Activated CD4-positive, alpha-beta T cell treated with anti-CD3 and anti-CD28 coated beads, Interleukin-2, amount 50 U/mL, for 1 hour (primary cell): ENCODE measurements around the gene SFXN3.

Experiments used
- DNase-seq: peaks from one replicate; pipeline ENCODE4 v3.0.0-alpha.2; 2020

SFXN3 gene

DNA sequence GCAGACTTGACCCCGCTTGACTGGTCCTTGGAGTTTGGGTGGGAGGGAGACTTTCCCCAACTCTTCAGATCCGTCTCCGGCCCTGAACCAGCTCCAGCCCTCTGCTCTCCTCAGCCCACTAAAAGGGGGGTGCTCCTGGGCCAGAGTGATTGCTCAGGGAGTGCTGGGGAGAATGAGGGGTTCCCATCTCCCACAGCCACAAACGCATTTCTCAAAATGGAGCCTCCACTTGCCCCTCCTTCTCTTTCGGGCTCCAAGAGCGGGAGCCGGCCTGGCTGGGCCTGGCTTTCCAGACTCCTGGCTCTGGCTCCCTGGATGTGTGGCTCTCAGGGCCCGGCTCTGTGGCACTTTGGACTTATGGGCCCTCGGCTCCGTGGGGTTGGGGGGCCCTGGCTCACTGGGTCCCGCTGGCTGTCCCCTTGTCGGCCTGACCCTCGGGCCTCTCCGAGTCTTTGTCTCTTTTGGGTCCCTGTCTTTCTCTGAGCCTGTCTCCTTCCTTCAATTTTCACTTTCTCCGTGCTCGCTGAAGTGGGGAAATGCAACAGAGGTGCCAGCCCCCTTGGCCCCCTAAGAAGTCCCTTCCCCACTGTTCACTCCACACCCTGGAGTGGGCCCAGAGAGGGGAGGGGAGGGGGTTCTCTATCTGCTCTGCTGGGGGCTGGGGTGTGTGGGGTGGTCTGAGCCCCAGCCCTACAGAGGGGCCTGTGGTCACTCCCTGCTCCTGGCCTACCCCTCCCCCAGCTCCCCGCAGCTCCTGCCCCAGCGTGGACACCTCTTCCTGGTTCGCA lies 30.7 kb upstream of the SFXN3 start:
- no peak for DNase-seq

DNA sequence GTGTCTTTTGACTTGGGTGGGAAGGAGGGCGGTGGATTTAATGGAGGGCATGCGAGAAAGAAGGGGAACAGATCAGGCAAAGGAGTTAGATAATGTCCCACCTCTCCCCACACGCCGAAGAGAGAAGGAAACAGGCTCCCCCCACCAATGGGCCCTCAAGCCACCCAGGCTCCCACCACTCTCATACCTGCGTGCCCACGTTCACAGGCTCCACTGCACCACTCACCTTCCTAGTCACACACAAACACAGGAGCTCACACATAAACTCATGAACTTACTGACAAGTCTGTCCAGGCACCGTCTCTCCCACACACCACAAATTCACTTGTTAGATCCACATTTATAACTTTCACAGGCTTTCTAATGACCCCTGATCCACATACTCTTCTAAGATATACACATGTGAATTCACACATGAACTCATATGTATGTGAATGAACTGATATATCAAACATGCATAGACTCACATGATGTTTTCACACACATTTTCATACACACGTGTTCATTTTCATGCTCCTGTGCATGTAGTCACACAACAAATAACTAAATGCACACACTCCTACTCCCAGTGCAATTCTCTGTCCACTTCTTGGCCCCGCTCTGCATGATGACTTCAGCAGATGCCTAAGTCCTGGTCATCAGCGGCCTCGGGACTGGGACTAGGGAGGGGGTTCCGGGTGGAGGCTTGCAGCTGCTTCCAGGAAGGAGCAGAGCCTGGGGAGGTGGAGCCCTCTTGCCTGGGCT lies 29.9 kb upstream of the SFXN3 start:
- DNase-seq = no peak

DNA sequence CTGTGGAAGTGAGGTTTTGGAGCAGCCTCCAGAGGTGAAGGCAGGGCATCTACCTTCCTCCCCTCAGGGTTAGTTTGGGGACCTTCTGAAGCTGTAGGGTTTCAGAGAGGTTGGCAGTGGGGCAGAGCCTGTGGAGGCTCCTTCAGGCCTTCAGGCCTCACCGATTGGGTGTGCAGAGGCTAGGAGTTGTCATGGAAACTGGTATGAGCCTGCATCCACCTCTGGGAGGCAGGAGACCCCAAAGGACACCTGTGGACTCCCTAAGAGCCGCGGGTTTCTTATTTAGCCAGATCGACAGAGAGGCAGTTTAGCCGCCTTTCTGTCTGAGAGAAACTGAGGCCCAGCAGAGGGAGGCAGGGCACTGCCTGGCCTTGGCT lies 29.4 kb upstream of the SFXN3 start:
- no peak for DNase-seq

DNA sequence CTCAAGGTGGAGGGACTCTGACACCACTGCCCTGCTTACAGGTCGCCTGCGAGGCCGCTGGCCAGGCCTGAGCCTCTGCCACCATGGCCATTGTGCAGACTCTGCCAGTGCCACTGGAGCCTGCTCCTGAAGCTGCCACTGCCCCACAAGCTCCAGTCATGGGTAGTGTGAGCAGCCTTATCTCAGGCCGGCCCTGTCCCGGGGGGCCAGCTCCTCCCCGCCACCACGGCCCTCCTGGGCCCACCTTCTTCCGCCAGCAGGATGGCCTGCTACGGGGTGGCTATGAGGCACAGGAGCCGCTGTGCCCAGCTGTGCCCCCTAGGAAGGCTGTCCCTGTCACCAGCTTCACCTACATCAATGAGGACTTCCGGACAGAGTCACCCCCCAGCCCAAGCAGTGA lies 28.6 kb upstream of the SFXN3 start:
- no peak for DNase-seq

DNA sequence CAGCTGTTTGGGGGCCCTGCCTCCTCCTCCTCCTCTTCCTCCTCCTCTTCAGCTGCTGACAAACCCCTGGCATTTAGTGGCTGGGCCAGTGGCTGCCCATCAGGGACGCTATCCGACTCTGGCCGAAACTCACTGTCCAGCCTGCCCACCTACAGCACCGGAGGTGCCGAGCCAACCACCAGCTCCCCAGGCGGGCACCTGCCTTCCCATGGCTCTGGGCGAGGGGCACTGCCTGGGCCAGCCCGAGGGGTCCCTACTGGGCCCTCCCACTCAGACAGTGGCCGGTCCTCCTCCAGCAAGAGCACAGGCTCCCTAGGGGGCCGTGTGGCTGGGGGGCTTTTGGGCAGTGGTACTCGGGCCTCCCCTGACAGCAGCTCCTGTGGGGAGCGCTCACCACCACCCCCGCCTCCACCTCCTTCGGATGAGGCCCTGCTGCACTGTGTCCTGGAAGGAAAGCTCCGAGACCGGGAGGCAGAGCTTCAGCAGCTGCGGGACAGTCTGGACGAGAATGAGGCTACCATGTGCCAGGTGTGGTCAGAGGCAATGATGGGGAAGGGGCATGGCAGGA lies 27.3 kb upstream of the SFXN3 start:
- DNase-seq = no peak

DNA sequence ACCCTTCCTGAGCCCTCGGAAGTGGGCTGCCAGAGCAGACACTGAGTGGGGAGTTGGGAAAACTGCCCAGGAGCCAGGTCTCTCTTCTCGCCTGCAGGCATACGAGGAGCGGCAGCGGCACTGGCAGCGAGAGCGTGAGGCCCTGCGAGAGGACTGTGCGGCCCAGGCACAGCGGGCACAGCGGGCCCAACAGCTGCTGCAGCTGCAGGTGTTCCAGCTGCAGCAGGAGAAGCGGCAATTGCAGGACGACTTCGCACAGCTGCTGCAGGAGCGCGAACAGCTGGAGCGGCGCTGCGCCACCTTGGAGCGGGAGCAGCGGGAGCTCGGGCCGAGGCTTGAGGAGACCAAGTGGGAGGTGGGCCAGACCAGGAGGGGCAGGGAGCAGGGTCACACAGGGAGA lies 25.7 kb upstream of the SFXN3 start:
- DNase-seq = no peak

DNA sequence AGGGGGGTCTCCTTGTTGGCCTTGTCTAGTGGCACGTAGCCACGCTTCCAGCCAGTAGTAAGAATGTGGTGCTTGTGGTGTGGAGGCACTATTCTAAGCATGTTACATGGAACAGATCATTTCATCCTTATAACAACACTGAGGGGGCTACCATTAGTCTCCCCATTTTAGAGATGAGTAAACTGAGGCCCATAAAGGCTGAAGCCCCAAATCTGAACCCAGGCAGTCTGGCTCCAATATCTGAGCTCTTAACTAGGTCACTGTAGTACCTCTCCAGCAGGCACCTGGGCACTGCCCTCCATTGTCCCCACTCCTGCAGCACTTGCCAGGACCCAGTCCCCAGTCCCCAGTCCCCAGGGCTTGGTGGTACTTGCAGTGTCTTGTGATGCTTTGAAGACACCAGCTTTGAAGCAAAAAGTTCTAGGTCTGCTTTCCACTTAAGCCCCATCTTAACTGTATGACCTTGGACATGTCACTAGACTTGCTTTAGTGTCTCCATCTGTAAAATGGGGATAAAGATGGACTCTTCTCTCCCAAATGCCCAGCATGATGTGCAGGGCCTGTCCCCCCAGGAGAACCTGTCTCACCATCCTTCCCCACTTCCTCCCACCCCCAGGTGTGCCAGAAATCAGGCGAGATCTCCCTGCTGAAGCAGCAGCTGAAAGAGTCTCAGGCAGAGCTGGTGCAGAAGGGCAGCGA lies 25.0 kb upstream of the SFXN3 start:
- DNase-seq = no peak

DNA sequence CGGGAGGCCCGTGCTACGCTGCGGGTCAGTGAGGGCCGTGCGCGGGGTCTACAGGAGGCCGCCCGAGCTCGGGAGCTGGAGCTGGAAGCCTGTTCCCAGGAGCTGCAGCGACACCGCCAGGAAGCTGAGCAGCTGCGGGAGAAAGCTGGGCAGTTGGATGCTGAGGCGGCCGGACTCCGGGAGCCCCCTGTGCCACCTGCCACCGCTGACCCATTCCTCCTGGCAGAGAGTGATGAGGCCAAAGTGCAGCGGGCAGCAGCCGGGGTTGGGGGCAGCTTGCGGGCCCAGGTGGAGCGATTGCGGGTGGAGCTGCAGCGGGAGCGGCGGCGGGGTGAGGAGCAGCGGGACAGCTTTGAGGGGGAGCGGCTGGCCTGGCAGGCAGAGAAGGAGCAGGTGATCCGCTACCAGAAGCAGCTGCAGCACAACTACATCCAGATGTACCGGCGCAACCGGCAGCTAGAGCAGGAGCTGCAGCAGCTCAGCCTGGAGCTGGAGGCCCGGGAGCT lies 24.4 kb upstream of the SFXN3 start:
- no peak for DNase-seq

DNA sequence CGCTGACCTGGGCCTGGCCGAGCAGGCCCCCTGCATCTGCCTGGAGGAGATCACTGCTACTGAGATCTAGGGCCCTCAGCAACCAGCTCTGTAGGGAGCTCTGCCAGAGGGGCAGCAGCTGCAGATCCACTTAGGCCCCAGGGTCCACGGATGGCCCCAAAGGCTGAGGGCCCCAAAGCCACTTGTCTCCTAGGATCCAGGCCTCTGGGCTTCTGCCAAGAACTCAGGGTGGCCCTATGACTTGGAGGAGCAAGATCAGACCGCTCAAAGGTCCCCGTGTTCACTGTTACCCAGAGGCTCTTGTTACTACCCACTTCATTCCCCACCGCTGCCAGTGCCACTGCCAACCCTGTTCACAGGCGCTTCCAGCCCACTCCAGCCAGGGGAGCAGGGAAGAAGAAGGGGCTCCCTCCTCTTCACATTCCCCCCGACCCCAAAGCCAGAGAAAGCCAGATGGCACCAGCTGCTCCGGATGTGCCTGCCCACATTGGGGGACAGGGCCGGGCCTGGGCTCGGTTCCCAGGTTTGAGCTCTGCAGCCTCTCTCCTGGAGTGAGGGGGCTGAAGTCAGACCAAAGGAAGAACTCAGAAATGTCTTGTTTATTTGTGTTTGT lies 23.8 kb upstream of the SFXN3 start:
- DNase-seq = no peak

DNA sequence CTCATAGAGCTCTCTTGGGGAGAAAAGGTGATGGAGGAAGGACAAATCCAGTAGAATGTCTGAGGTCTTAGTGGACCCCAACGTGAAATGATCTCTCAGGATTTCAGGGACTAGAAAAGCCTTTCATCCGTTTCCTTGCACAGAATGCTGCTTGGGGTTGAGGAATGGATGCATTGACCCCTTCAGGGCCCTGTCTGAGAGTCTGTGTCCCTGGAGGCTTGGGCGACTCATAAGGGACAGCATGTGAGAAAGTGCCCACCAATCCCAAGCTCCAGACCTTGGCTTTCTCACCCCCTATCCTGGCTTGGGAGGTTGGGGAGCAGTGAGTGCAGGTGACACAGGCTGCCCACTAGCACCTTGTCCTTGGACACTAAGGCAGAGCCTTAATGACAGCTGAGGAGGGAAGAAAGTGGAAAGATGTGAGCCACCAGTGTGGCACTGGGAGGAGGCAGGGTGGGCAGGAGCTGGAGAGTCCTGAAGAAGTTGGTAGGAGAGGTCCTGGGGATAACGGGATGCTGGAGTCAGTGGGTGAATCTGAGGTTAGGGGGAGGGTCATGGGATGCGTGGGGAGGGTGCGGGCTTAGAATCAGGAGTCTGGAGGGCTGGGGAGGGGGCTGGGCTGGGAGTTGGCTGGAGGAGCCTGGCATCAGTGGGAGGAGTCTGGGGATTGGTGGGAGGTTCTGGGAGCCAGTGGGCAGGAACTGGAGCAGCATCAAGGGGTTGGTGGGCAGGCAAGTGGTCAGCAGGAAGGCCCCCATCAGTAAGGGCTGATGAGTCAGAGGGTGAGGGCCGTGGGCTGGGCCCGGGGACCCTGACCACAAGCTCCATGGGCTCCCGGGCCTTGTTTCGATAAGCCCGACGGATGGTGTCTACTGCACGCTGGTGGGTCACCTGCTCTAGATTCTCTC lies 22.9 kb upstream of the SFXN3 start:
- no peak for DNase-seq

DNA sequence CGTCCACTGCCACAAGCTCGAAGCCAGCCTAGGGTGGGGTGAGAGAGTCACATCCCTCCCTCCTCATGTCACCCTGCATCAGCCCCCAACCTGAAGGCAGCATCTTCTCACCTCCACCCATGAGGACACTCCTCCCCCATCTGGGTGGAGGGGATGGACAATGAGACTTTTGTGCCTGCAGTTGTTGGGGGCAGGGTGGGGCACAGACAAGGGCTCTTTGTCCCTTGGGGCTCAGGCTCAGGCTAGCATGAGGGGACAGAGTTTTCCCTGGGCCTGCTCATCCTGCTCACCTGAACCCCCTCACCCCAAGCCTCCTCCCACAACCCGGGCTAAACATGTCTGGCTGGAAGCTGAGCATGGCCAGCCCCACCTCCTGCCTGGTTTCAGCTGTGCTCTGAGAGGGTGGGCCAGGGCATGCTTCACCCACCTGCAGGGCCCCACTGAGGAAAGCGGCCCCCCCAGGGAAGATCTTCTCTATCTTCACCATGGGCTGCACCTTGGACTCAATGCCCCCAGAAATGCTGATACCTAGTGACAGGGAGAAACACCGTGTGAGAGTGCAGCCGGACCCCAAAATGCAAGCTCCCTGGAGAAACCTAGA lies 22.1 kb upstream of the SFXN3 start:
- no peak for DNase-seq

DNA sequence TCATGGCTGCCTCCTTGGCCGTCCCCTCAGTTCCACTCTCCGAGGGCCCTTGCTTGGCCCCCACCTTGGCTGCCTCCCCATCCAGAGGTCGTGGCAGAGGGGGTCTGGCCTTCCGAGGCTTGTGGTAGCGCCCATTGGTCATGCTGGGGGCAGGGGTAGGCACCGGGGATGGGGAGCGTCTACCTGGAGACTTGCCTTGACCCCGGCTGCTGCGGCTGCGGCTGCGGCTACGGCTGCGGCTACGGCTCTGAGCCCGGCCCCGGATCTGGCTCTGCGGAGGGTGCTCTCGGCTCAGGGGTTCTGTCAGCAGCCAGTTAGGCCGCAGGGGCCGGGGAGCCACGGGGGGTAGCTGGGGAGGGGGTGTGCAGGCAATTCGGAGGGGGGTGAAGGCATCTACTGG lies 20.7 kb upstream of the SFXN3 start:
- DNase-seq = no peak

DNA sequence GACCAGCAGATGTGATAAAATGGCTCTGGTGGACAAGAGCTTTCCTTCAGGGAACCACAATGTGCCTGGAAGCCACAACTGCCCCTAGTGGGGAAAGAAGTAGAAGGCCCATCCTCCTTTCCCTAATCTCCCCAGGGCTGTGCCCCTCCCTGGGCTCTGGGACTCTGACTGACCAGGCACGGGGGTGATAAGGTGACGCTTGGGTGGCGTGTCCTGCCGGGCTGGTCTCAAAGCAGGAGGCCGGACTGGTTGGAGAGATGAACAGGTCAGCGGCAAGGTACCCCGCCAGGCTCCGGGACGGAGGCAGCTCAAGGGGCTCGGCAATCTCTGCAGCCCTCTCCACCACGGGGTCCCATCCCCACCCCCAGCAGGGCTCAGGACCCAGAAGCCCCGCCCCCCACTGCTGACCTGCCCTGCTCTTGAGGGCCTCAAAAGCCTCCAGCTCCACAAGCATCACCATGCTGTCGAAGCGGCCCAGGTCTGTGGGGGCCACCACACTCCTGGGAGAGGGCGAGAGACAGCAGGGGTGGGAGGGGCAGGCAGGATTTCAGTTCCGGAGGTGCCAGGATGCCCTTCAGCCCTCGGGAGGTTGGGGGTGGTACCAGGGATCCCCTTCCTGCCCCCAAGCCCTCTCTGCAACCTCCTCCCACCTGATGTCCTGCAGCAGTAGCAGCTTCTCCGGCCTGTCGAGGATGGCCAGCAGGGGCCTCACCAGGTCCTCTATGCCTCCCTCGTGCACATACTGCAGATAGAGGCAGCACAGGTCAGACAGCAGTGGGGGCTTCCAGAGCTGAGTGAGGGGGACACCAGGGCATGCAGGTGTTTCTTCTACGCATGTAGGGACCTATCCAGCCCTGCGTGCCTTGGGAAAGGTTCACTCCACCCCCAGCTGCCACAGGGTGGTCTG lies 19.3 kb upstream of the SFXN3 start:
- no peak for DNase-seq

DNA sequence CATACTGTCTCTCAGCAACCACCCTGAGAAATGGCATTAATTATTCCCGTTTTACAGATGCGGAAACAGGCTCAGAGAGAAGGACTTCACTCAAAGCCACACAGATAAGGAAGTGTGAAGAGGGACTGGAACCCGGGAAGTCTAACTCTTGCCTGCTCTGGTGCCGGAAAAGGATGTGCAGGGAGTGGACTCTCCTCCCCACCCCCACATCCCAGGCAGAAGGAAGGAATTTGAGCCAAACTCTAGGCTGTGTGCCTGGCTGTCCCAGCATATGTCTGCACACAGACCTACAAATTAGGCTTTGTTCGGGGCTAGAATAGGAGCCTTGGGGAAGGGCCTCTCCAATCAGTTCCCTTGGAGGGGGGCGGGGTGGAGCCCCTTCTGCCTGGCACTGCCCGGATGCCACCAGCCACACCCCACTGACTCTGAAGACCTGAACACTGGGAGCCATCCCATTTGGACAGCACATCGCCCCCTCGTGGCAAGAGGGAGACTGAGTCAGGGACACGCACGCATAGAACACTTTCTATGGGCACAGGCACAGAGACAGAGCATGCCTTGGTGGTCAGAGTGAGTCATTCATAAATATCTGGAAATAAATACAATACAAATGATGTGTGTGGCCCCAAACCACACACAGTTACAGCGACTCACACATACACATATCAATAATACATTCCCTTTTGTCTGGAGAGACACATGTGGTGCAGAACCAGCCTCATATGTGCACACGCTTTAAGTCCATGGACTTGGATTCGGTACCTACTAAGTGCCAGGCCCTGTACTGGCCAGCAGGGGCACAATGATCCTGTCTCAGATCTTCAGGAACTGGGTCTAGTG lies 18.3 kb upstream of the SFXN3 start:
- peak; percentile 74 for DNase-seq

DNA sequence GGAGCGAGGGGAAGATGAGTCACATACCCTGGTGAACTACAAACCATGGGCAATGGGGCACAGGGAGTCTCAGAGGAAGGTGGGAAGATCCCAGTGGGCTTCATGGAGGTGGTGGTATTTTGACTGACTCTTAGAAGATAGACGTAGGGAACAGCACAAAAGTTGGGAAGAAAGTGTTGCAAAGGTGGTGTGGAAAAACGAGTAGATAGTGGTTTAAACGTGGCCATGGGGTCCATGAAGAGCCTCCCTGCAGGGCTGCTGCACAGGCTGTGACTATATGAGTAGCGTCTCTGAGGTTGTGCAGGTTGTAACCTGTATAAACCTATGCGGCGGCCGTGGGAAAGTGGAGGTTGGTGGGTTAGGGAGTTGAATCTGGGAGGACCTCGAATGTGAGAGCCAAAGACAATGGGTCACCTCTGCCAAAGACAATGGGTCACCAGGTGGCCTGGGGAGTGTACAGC lies 17.6 kb upstream of the SFXN3 start:
- no peak for DNase-seq

DNA sequence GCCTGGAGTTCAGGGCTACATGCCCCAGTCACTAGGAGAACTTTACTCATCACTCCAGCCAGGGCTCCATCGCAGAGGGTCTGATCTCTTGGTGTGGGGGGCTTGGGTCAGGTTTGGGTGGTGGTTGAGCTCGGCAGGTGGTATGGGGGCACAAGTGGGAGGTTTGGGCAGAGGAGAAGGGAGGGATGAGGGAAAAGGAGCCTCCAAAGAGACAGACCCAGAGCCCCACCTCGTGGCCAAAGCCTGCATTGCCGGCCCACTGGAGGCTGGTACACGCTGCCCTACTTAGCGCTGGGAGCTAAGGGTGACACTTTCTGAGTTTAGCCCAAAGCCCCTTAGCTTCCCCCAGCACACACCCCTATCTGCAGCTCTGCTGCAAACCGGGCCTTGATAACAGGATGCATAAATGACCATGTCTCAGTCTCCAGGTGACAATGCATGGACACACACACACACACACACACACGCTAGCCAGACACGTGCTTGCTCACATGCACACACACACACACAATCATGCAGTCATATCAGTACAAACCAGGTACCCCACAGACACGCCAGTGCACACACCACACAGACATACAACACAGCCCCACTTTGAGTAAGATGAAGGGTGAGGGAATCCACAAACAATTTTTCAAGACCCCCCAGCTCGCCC lies 16.7 kb upstream of the SFXN3 start:
- DNase-seq = peak; percentile 76

DNA sequence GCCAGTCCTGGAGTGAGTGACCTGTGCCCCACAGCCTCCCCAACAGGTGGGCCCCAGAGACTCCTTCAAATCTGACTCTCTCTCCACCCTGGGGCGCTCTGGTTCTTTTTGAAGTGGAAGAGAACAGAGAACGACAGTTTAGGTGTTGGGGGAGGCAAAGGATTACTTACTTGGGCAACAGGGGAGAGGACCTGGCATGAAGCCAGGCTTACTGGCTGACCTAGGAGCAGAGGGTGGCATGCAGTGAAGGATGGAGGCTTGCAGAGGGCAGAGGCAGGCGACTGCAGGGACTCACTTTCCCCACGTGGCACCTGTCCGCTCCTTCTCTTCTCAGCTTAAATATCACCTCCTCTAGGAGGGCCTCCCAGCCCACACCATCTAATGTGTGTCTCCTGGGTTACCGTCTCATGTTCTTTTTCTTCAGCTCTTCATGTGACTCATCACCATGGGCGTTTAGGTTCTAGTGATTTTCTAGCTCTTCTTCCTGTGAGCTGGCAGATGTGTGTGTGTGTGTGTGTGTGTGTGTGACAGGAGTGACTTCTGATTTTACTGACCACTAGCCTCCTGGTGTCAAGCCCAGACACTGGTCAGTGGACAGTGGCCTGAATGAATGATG lies 16.0 kb upstream of the SFXN3 start:
- no peak for DNase-seq

DNA sequence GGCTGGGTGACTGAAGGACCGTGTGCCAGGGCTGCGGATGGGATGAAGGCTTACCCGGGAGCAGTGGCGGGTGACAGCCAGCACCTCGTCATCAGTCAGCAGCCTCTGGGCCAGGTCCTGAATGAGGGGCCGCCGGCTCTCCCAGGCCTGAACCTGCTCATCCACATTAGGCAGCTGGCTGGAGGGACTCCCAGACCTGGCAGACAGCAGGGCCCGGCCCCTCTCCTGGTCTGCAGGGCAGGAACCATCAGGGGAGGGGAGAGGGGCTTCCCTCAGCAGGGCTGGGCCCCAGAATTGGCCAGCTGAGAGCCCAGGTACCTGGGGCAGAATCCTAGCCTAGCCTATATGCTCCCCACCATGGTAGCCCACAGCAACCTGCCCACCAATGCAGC lies 15.5 kb upstream of the SFXN3 start:
- no peak for DNase-seq
